HCT116 (cell line): ENCODE measurements around the gene KIAA0319L. TPM values are rescaled to one million over a fixed set of nuclear protein-coding genes. Genes with fewer than 3 reads are reported as not detected.

Experiments used
- ATAC-seq: fragments of 200-7000 bp; cut with Tn5 transposase; 2 replicates; pipeline ENCODE4 v1.9.1; 2020; ENCODE audit warnings: mild to moderate bottlenecking, moderate library complexity
- BruUV-seq: library from RNA; stranded (reverse); fragments of 400-500 nt; replicated peaks from 2 replicates; lab custom pipeline; 2021; lab: Mats Ljungman, UMichigan
- CTCF ChIA-PET: fragments of 300-600 bp; sonication (Branson Sonifier 250); formaldehyde crosslinking; loops from one replicate; lab custom pipeline; 2021; ENCODE audit warnings: antibody characterized with exemption; lab: Charles Lee
- POLR2A ChIA-PET: fragments of 300-600, 350-600 bp; sonication (Branson Sonifier 250); formaldehyde crosslinking; loops from one replicate; lab custom pipeline; 2021; ENCODE audit warnings: antibody characterized with exemption; lab: Charles Lee
- RAD21 ChIA-PET, 2 experiments: fragments of 300-600 bp; sonication (Branson Sonifier 250); formaldehyde crosslinking; loops; one replicate each; lab custom pipeline; 2023; ENCODE audit warnings: low total read pairs in 2 of 2; ENCODE audit not compliant: uncharacterized antibody in 2 of 2, unreplicated experiment in 2 of 2, low non-redundant PET in 1 of 2; lab: Charles Lee
- DNase-seq: peaks from one replicate; pipeline ENCODE4 v3.0.0-alpha.2; 2010; ENCODE audit warnings: low read depth, low spot score
- H2AFZ ChIP-seq: fragments of 200-600 bp; shearing (Covaris generic), sonication (generic); 2 replicates; pipeline ENCODE4 v1.6.1; 2017; ENCODE audit warnings: low read depth, mixed run types, mixed read lengths, antibody characterized with exemption, low read length; ENCODE audit not compliant: poor library complexity, severe bottlenecking
- H3K27ac ChIP-seq: 2 replicates; pipeline ENCODE4 v1.5.1; 2012; ENCODE audit warnings: low read depth, low read length
- H3K27me3 ChIP-seq: fragments of 200-600 bp; sonication (generic); 2 replicates; pipeline ENCODE4 v1.6.1; 2016; ENCODE audit warnings: mixed run types, low read length, mixed read lengths; ENCODE audit not compliant: insufficient read depth
- H3K36me3 ChIP-seq, 2 experiments: fragments of 200-500 bp in 1 of 2; fragments of 200-600 bp in 1 of 2; sonication (Bioruptor generic) in 1 of 2; sonication (generic) in 1 of 2; 2 replicates each; pipeline versions ENCODE4 v1.5.1 to v1.6.1; 2014 to 2016; ENCODE audit warnings: low read length in 2 of 2, inconsistent platforms in 1 of 2, mixed read lengths in 1 of 2, mixed run types in 1 of 2; ENCODE audit not compliant: insufficient read depth in 2 of 2, control insufficient read depth in 1 of 2
- H3K4me1 ChIP-seq, 2 experiments: fragments of 200-600 bp in 1 of 2; sonication (generic) in 1 of 2; 2 replicates each; pipeline versions ENCODE4 v1.5.1 to v1.6.1; 2012 to 2017; ENCODE audit warnings: low read length in 2 of 2, inconsistent platforms in 1 of 2, mild to moderate bottlenecking in 1 of 2, mixed read lengths in 1 of 2, mixed run types in 1 of 2, moderate library complexity in 1 of 2; ENCODE audit not compliant: insufficient read depth in 2 of 2, control insufficient read depth in 1 of 2
- H3K4me2 ChIP-seq: fragments of 200-600 bp; sonication (generic); 2 replicates; pipeline ENCODE4 v1.6.1; 2017; ENCODE audit warnings: mixed run types, low read length, mixed read lengths
- H3K4me3 ChIP-seq, 2 experiments: fragments of 200-600 bp in 1 of 2; sonication (generic) in 1 of 2; replicated peaks in 1 of 2; 2 replicates each; pipeline ENCODE4 v1.5.1; 2011 to 2016; ENCODE audit warnings: low read length in 2 of 2, control low read depth in 1 of 2, low read depth in 1 of 2, mild to moderate bottlenecking in 1 of 2, mixed read lengths in 1 of 2, mixed run types in 1 of 2
- H3K79me2 ChIP-seq: fragments of 200-600 bp; sonication (generic); 2 replicates; pipeline ENCODE4 v1.6.1; 2017; ENCODE audit warnings: mild to moderate bottlenecking, mixed run types, low read length, moderate library complexity, mixed read lengths; ENCODE audit not compliant: insufficient read depth
- H3K9ac ChIP-seq: fragments of 200-600 bp; sonication (generic); 2 replicates; pipeline ENCODE4 v1.6.1; 2016; ENCODE audit warnings: low read length, mixed read lengths
- H3K9me2 ChIP-seq: fragments of 200-600 bp; sonication (generic), shearing (Covaris generic); 2 replicates; pipeline ENCODE4 v1.6.1; 2017; ENCODE audit warnings: mixed run types, mild to moderate bottlenecking, moderate library complexity; ENCODE audit not compliant: insufficient read depth
- H3K9me3 ChIP-seq, 2 experiments: fragments of 200-500 bp in 1 of 2; fragments of 200-600 bp in 1 of 2; sonication (Bioruptor generic) in 1 of 2; sonication (generic) in 1 of 2; 2 replicates each; pipeline ENCODE4 v1.6.1; 2014 to 2017; ENCODE audit warnings: low read length in 2 of 2, mixed read lengths in 2 of 2, inconsistent platforms in 1 of 2, low read depth in 1 of 2, mild to moderate bottlenecking in 1 of 2, mixed run types in 1 of 2, moderate library complexity in 1 of 2; ENCODE audit not compliant: control insufficient read depth in 1 of 2, insufficient read depth in 1 of 2
- H4K20me1 ChIP-seq: fragments of 200-600 bp; sonication (generic), shearing (Covaris generic); 2 replicates; pipeline ENCODE4 v1.6.1; 2017; ENCODE audit warnings: mixed run types, mild to moderate bottlenecking, moderate library complexity; ENCODE audit not compliant: insufficient read depth
- CBX3 ChIP-seq: IDR thresholded peaks from 2 replicates; pipeline ENCODE4 v1.6.1; 2012; ENCODE audit warnings: low read depth
- CEBPB ChIP-seq: IDR thresholded peaks from 2 replicates; pipeline ENCODE4 v1.6.1; 2012; ENCODE audit warnings: low read depth
- EGR1 ChIP-seq: IDR thresholded peaks from 2 replicates; pipeline ENCODE4 v1.6.1; 2012; ENCODE audit warnings: low read depth
- SP1 ChIP-seq: IDR thresholded peaks from 2 replicates; pipeline ENCODE4 v1.6.1; 2012; ENCODE audit warnings: low read depth
- TCF7L2 ChIP-seq: IDR thresholded peaks from 2 replicates; pipeline ENCODE4 v1.7.0; 2011; ENCODE audit warnings: borderline replicate concordance, inconsistent platforms; ENCODE audit not compliant: insufficient read depth, insufficient read length; ENCODE audit errors: extremely low read depth
- ZFX ChIP-seq: fragments of 450-650 bp; IDR thresholded peaks from 2 replicates; pipeline ENCODE4 v1.6.1; 2017
- intact Hi-C: fragments of 100-400 bp; cut with micrococcal nuclease; formaldehyde crosslinking; loops from 2 replicates; pipeline ENCODE4 v1.10.0; 2022
- total RNA-seq: library from RNA; stranded (reverse); gene quantifications from one replicate; pipeline ENCODE4 v1.2.1, GENCODE V29; 2021; ENCODE audit not compliant: unreplicated experiment
- TF ChIP-seq, protein P1 (sequence below): IDR thresholded peaks from 2 replicates; pipeline ENCODE4 v1.6.1; 2012
- TF ChIP-seq, protein P2 (sequence below), 3 experiments: fragments of 200-600 bp in 1 of 3; sonication (generic) in 1 of 3; IDR thresholded peaks in 2 of 3; conservative IDR thresholded peaks in 1 of 3; 2 replicates each; pipeline ENCODE4 v1.5.1; 2012 to 2017; ENCODE audit warnings: low read depth in 2 of 3, low read length in 2 of 3, antibody characterized with exemption in 1 of 3, borderline replicate concordance in 1 of 3, control low read depth in 1 of 3, mild to moderate bottlenecking in 1 of 3, mixed read lengths in 1 of 3, mixed run types in 1 of 3, moderate library complexity in 1 of 3; ENCODE audit not compliant: insufficient read depth in 1 of 3

Gene KIAA0319L
- total RNA-seq, 1 experiment from 2014 or later: 35.6 TPM

DNA sequence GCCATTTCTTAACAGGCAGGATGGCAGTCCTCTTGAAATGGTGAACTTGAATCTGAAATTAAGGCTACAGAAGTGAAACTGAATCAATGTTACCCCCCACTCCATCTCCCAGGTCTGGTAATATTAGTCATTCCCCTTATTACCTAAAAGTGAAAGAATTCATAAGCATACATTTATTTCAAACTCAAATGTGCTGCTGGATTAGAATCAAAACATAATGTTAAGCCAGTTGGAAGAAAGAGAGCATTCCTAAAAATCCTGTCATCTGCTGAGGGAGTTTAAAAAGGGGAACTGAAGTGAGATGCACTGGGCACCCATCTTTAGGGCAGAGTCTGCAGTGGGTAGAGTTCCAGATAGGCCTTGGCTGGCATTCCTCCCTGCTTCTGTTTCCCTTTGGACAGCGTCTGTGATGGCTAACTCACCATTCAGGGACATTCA lies 17.4 kb downstream of the KIAA0319L start:
- Histone ChIP-seq H3K27ac (no peak overlapping the region), H3K9me2 (no peaks in the 10 kb centered on the region), H3K9me3 (no peaks in the 10 kb centered on the region), H3K79me2 (peaks cover 22% of the 10 kb centered on the region; the same call in 1 of the 2 replicates), H3K9ac (no peak overlapping the region), H3K4me2 (no peak overlapping the region), H2AFZ (no peak overlapping the region), H3K4me1 (no peaks in the 10 kb centered on the region), H3K4me3 (no peak overlapping the region), H4K20me1 (no peaks in the 10 kb centered on the region), H3K27me3 (no peaks in the 10 kb centered on the region), H3K36me3 (peaks cover 0 to 2% of the 10 kb centered on the region in 2 experiments; a peak in 1 of 4 replicates)
- ATAC-seq (no peak), DNase-seq (no peak)
- RAD21 ChIA-PET: no interaction called here
- intact Hi-C loops: no loop called here
- POLR2A ChIA-PET: no interaction called here
- no TSS peak for BruUV-seq
- CTCF ChIA-PET: no interaction called here
- TF ChIP-seq TCF7L2 (no peak), SP1 (no peak)
- TF ChIP-seq, protein P1, sequence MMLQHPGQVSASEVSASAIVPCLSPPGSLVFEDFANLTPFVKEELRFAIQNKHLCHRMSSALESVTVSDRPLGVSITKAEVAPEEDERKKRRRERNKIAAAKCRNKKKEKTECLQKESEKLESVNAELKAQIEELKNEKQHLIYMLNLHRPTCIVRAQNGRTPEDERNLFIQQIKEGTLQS: no peak

DNA sequence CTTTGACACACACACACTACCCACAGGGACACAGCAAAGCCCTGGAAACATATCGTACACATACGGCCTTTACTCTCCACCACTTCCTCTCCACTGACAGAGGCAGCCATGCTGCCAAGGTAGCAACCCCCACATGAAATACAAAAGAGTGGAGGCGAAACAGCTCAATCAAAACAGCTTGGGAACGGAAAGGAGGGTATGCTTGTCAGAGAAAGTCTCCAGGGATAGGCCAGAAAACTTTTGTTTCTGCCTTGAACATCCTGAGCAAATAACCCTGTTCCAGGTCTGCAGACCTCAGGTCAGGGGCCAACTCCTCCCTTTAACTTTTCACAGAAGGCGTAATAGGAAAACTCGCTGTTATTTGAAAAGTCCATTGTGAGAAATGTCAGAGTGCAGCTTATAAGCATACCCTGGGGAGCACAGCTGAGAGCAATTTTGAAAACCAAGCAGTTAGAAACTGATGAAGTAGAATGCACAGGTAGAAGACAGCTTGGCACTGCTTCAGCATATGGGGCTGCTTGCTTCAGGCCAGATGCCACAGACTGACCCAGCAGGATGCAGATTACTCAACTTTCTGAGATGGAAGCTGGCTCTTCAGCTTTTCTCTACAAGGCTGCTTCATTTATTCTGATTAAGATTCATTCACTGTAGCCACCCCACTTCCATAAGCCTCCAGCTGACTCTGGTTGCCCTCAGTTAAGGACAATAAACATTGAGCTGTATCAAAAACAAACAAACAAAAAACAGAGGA lies 18.0 kb downstream of the KIAA0319L start:
- no peak overlapping the region for H3K9ac ChIP-seq
- TF ChIP-seq, protein P2, sequence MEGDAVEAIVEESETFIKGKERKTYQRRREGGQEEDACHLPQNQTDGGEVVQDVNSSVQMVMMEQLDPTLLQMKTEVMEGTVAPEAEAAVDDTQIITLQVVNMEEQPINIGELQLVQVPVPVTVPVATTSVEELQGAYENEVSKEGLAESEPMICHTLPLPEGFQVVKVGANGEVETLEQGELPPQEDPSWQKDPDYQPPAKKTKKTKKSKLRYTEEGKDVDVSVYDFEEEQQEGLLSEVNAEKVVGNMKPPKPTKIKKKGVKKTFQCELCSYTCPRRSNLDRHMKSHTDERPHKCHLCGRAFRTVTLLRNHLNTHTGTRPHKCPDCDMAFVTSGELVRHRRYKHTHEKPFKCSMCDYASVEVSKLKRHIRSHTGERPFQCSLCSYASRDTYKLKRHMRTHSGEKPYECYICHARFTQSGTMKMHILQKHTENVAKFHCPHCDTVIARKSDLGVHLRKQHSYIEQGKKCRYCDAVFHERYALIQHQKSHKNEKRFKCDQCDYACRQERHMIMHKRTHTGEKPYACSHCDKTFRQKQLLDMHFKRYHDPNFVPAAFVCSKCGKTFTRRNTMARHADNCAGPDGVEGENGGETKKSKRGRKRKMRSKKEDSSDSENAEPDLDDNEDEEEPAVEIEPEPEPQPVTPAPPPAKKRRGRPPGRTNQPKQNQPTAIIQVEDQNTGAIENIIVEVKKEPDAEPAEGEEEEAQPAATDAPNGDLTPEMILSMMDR (IDR thresholded peaks at IDR 0.05 in 2 of 3, conservative IDR thresholded peaks at IDR 0.05 in 1 of 3; ENCODE audit: borderline replicate concordance in 1 of 3, insufficient read depth in 1 of 3, low read depth in 2 of 3, low read length in 2 of 3): no peak
- TF ChIP-seq EGR1 (no peak), TCF7L2 (no peak), SP1 (no peak), CBX3 (no peak), ZFX (no peak), CEBPB (no peak)
- no TSS peak for BruUV-seq
- H3K4me2 ChIP-seq: no peak overlapping the region
- H3K27ac ChIP-seq: no peak overlapping the region
- H3K79me2 ChIP-seq: peaks cover 16% of the 10 kb centered on the region; the same call in 1 of the 2 replicates
- no peaks in the 10 kb centered on the region for H4K20me1 ChIP-seq
- RAD21 ChIA-PET: no interaction called here
- no peaks in the 10 kb centered on the region for H3K4me1 ChIP-seq
- DNase-seq (no peak), ATAC-seq (no peak)
- POLR2A ChIA-PET: no interaction called here
- intact Hi-C loops: no loop called here
- no peaks in the 10 kb centered on the region for H3K27me3 ChIP-seq
- no peak overlapping the region for H2AFZ ChIP-seq
- H3K9me3 ChIP-seq: no peaks in the 10 kb centered on the region
- H3K9me2 ChIP-seq: no peaks in the 10 kb centered on the region
- no peak overlapping the region for H3K4me3 ChIP-seq
- CTCF ChIA-PET: no interaction called here
- H3K36me3 ChIP-seq: peaks cover 0 to 2% of the 10 kb centered on the region in 2 experiments; a peak in 1 of 4 replicates
